ENCODE data around the gene UMPS.

Gene UMPS

GRCh38 chr3:124763206-124763605 lies 33.0 kb downstream of the UMPS start:
- H3K36me3 ChIP-seq (ENCODE audit: control insufficient read depth in 2 of 2, insufficient read depth in 2 of 2, low read length in 2 of 2), result peaks cover 10 to 42% of the 10 kb centered on the region in 2 donors

GRCh38 chr3:124763644-124764358 lies 33.5 kb downstream of the UMPS start:
- Histone ChIP-seq H3K27ac (ENCODE audit: low read length) (no peak overlapping the region), H3K9me3 (ENCODE audit: control insufficient read depth in 2 of 2, low read length in 2 of 2) (no peaks in the 10 kb centered on the region), H3K4me1 (ENCODE audit: control insufficient read depth, insufficient read depth, low read length) (peaks cover 5% of the 10 kb centered on the region), H3K9ac (ENCODE audit: low read length in 2 of 2) (no peak overlapping the region), H3K27me3 (ENCODE audit: control insufficient read depth in 1 of 2, insufficient read depth in 2 of 2, low read length in 2 of 2) (no peaks in the 10 kb centered on the region), H3K36me3 (ENCODE audit: control insufficient read depth in 2 of 2, insufficient read depth in 2 of 2, low read length in 2 of 2) (peaks cover 16 to 47% of the 10 kb centered on the region in 2 donors), H3K4me3 (ENCODE audit: low read length in 2 of 2) (no peak overlapping the region)

More at GRCh38 chr3:124763206-124763605, 33.0 kb downstream of the UMPS start:
- H3K9me3 ChIP-seq (ENCODE audit: control insufficient read depth in 2 of 2, low read length in 2 of 2), result no peaks in the 10 kb centered on the region
- no peak overlapping the region for H3K27ac ChIP-seq (ENCODE audit: low read length)
- H3K4me1 ChIP-seq (ENCODE audit: control insufficient read depth, insufficient read depth, low read length), result peaks cover 5% of the 10 kb centered on the region
- no peak overlapping the region for H3K4me3 ChIP-seq (ENCODE audit: low read length in 2 of 2)
- no peak overlapping the region for H3K9ac ChIP-seq (ENCODE audit: low read length in 2 of 2)
- H3K27me3 ChIP-seq (ENCODE audit: control insufficient read depth in 1 of 2, insufficient read depth in 2 of 2, low read length in 2 of 2), result no peaks in the 10 kb centered on the region

GRCh38 chr3:124764746-124765145 lies 34.5 kb downstream of the UMPS start:
- H3K36me3 ChIP-seq (ENCODE audit: control insufficient read depth in 2 of 2, insufficient read depth in 2 of 2, low read length in 2 of 2), result peaks cover 16 to 51% of the 10 kb centered on the region in 2 donors
- H3K27ac ChIP-seq (ENCODE audit: low read length), result no peak overlapping the region
- H3K4me3 ChIP-seq (ENCODE audit: low read length in 2 of 2), result no peak overlapping the region
- no peak overlapping the region for H3K9ac ChIP-seq (ENCODE audit: low read length in 2 of 2)
- H3K9me3 ChIP-seq (ENCODE audit: control insufficient read depth in 2 of 2, low read length in 2 of 2), result no peaks in the 10 kb centered on the region
- peaks cover 5% of the 10 kb centered on the region for H3K4me1 ChIP-seq (ENCODE audit: control insufficient read depth, insufficient read depth, low read length)
- H3K27me3 ChIP-seq (ENCODE audit: control insufficient read depth in 1 of 2, insufficient read depth in 2 of 2, low read length in 2 of 2), result no peaks in the 10 kb centered on the region

GRCh38 chr3:124765197-124765840 lies 35.1 kb downstream of the UMPS start:
- no peaks in the 10 kb centered on the region for H3K27me3 ChIP-seq (ENCODE audit: control insufficient read depth in 1 of 2, insufficient read depth in 2 of 2, low read length in 2 of 2)
- H3K9ac ChIP-seq (ENCODE audit: low read length in 2 of 2), result no peak overlapping the region
- no peak overlapping the region for H3K4me3 ChIP-seq (ENCODE audit: low read length in 2 of 2)
- H3K4me1 ChIP-seq (ENCODE audit: control insufficient read depth, insufficient read depth, low read length), result peaks cover 9% of the 10 kb centered on the region
- no peaks in the 10 kb centered on the region for H3K9me3 ChIP-seq (ENCODE audit: control insufficient read depth in 2 of 2, low read length in 2 of 2)
- no peak overlapping the region for H3K27ac ChIP-seq (ENCODE audit: low read length)
- peaks cover 16 to 51% of the 10 kb centered on the region in 2 donors for H3K36me3 ChIP-seq (ENCODE audit: control insufficient read depth in 2 of 2, insufficient read depth in 2 of 2, low read length in 2 of 2)

- Histone ChIP-seq H3K4me1 (ENCODE audit: control insufficient read depth, insufficient read depth, low read length) (peaks cover 14% of the 10 kb centered on the region), H3K36me3 (ENCODE audit: control insufficient read depth in 2 of 2, insufficient read depth in 2 of 2, low read length in 2 of 2) (peaks cover 16 to 51% of the 10 kb centered on the region in 2 donors), H3K9me3 (ENCODE audit: control insufficient read depth in 2 of 2, low read length in 2 of 2) (no peaks in the 10 kb centered on the region), H3K27me3 (ENCODE audit: control insufficient read depth in 1 of 2, insufficient read depth in 2 of 2, low read length in 2 of 2) (no peaks in the 10 kb centered on the region), H3K4me3 (ENCODE audit: low read length in 2 of 2) (no peak overlapping the region), H3K9ac (ENCODE audit: low read length in 2 of 2) (no peak overlapping the region), H3K27ac (ENCODE audit: low read length) (no peak overlapping the region)
Measured at GRCh38 chr3:124766113-124767095, 36.2 kb downstream of the UMPS start.

GRCh38 chr3:124767264-124767663 lies 37.0 kb downstream of the UMPS start:
- Histone ChIP-seq H3K9me3 (ENCODE audit: control insufficient read depth in 2 of 2, low read length in 2 of 2) (no peaks in the 10 kb centered on the region), H3K27me3 (ENCODE audit: control insufficient read depth in 1 of 2, insufficient read depth in 2 of 2, low read length in 2 of 2) (no peaks in the 10 kb centered on the region), H3K27ac (ENCODE audit: low read length) (no peak overlapping the region), H3K36me3 (ENCODE audit: control insufficient read depth in 2 of 2, insufficient read depth in 2 of 2, low read length in 2 of 2) (peaks cover 16 to 51% of the 10 kb centered on the region in 2 donors), H3K4me3 (ENCODE audit: low read length in 2 of 2) (no peak overlapping the region), H3K4me1 (ENCODE audit: control insufficient read depth, insufficient read depth, low read length) (peaks cover 22% of the 10 kb centered on the region), H3K9ac (ENCODE audit: low read length in 2 of 2) (no peak overlapping the region)

- no peak overlapping the region for H3K9ac ChIP-seq (ENCODE audit: low read length in 2 of 2)
- no peak overlapping the region for H3K4me3 ChIP-seq (ENCODE audit: low read length in 2 of 2)
- H3K36me3 ChIP-seq (ENCODE audit: control insufficient read depth in 2 of 2, insufficient read depth in 2 of 2, low read length in 2 of 2), result peaks cover 16 to 51% of the 10 kb centered on the region in 2 donors
- H3K27ac ChIP-seq (ENCODE audit: low read length), result no peak overlapping the region
- H3K27me3 ChIP-seq (ENCODE audit: control insufficient read depth in 1 of 2, insufficient read depth in 2 of 2, low read length in 2 of 2), result no peaks in the 10 kb centered on the region
- peaks cover 27% of the 10 kb centered on the region for H3K4me1 ChIP-seq (ENCODE audit: control insufficient read depth, insufficient read depth, low read length)
- no peaks in the 10 kb centered on the region for H3K9me3 ChIP-seq (ENCODE audit: control insufficient read depth in 2 of 2, low read length in 2 of 2)
Measured at GRCh38 chr3:124767691-124768090, 37.4 kb downstream of the UMPS start.

GRCh38 chr3:124768812-124769211 lies 38.6 kb downstream of the UMPS start:
- H3K9ac ChIP-seq (ENCODE audit: low read length in 2 of 2), result no peak overlapping the region
- H3K9me3 ChIP-seq (ENCODE audit: control insufficient read depth in 2 of 2, low read length in 2 of 2), result no peaks in the 10 kb centered on the region
- no peaks in the 10 kb centered on the region for H3K27me3 ChIP-seq (ENCODE audit: control insufficient read depth in 1 of 2, insufficient read depth in 2 of 2, low read length in 2 of 2)
- no peak overlapping the region for H3K4me3 ChIP-seq (ENCODE audit: low read length in 2 of 2)
- H3K27ac ChIP-seq (ENCODE audit: low read length), result no peak overlapping the region
- peaks cover 34% of the 10 kb centered on the region for H3K4me1 ChIP-seq (ENCODE audit: control insufficient read depth, insufficient read depth, low read length)
- H3K36me3 ChIP-seq (ENCODE audit: control insufficient read depth in 2 of 2, insufficient read depth in 2 of 2, low read length in 2 of 2), result peaks cover 16 to 42% of the 10 kb centered on the region in 2 donors

- H3K27ac ChIP-seq (ENCODE audit: low read length), result no peak overlapping the region
- peaks cover 16 to 35% of the 10 kb centered on the region in 2 donors for H3K36me3 ChIP-seq (ENCODE audit: control insufficient read depth in 2 of 2, insufficient read depth in 2 of 2, low read length in 2 of 2)
- no peak overlapping the region for H3K9ac ChIP-seq (ENCODE audit: low read length in 2 of 2)
- H3K9me3 ChIP-seq (ENCODE audit: control insufficient read depth in 2 of 2, low read length in 2 of 2), result no peaks in the 10 kb centered on the region
- H3K4me1 ChIP-seq (ENCODE audit: control insufficient read depth, insufficient read depth, low read length), result peaks cover 41% of the 10 kb centered on the region
- H3K27me3 ChIP-seq (ENCODE audit: control insufficient read depth in 1 of 2, insufficient read depth in 2 of 2, low read length in 2 of 2), result no peaks in the 10 kb centered on the region
- H3K4me3 ChIP-seq (ENCODE audit: low read length in 2 of 2), result no peak overlapping the region
Measured at GRCh38 chr3:124769462-124769861, 39.2 kb downstream of the UMPS start.

GRCh38 chr3:124770336-124771082 lies 40.3 kb downstream of the UMPS start:
- no peak overlapping the region for H3K9ac ChIP-seq (ENCODE audit: low read length in 2 of 2)
- no peaks in the 10 kb centered on the region for H3K9me3 ChIP-seq (ENCODE audit: control insufficient read depth in 2 of 2, low read length in 2 of 2)
- H3K4me3 ChIP-seq (ENCODE audit: low read length in 2 of 2), result no peak overlapping the region
- H3K27ac ChIP-seq (ENCODE audit: low read length), result no peak overlapping the region
- H3K4me1 ChIP-seq (ENCODE audit: control insufficient read depth, insufficient read depth, low read length), result peaks cover 50% of the 10 kb centered on the region
- peaks cover 8 to 25% of the 10 kb centered on the region in 2 donors for H3K36me3 ChIP-seq (ENCODE audit: control insufficient read depth in 2 of 2, insufficient read depth in 2 of 2, low read length in 2 of 2)
- no peaks in the 10 kb centered on the region for H3K27me3 ChIP-seq (ENCODE audit: control insufficient read depth in 1 of 2, insufficient read depth in 2 of 2, low read length in 2 of 2)

Measured in stomach smooth muscle (tissue), 2 donors.